B cell (primary cell): ENCODE measurements around the gene ERRFI1. TPM values are rescaled to one million over a fixed set of nuclear protein-coding genes. Genes with fewer than 3 reads are reported as not detected.

Experiments
- ATAC-seq: fragments of 200-7000 bp; cut with Tn5 transposase; one replicate; pipeline ENCODE4 v1.10.0; 2021; ENCODE audit warnings: low read depth, mild to moderate bottlenecking, moderate number of reproducible peaks, moderate library complexity
- CTCF ChIA-PET: fragments of 350-600 bp; sonication (Branson Sonifier 250); formaldehyde crosslinking; loops from one replicate; lab custom pipeline; 2021; ENCODE audit warnings: antibody characterized with exemption, inconsistent platforms; lab: Charles Lee
- POLR2A ChIA-PET: fragments of 350-600 bp; sonication (Branson Sonifier 250); formaldehyde crosslinking; loops from one replicate; lab custom pipeline; 2021; ENCODE audit warnings: antibody characterized with exemption; lab: Charles Lee
- DNase-seq: peaks from one replicate; pipeline ENCODE4 v3.0.0; 2013
- H2AFZ ChIP-seq: 2 replicates; pipeline ENCODE4 v1.6.1; 2012; ENCODE audit warnings: mild to moderate bottlenecking, low read depth, low read length; ENCODE audit not compliant: insufficient read depth, poor library complexity, severe bottlenecking
- H3K27ac ChIP-seq, 2 donors: 1 replicate in 1 of 2; 2 replicates in 1 of 2; pipeline ENCODE4 v1.5.1; 2012 to 2013; ENCODE audit warnings: low read length in 2 of 2, mild to moderate bottlenecking in 2 of 2, moderate library complexity in 1 of 2
- H3K27me3 ChIP-seq, 4 experiments: fragments of 200-600 bp in 1 of 4; sonication (generic) in 1 of 4; replicated peaks in 1 of 4; 1 replicate in 2 of 4; 2 replicates in 2 of 4; pipeline versions ENCODE4 v1.6.1 to v1.7.0; 2013 to 2016; ENCODE audit warnings: low read length in 3 of 4, mild to moderate bottlenecking in 2 of 4, mixed read lengths in 1 of 4, moderate library complexity in 1 of 4; ENCODE audit not compliant: insufficient read depth in 4 of 4, control insufficient read depth in 3 of 4; ENCODE audit errors: control extremely low read depth in 1 of 4
- H3K36me3 ChIP-seq, 2 experiments: replicated peaks in 1 of 2; 1 replicate in 1 of 2; 2 replicates in 1 of 2; pipeline versions ENCODE4 v1.6.1 to v1.7.1; 2013; ENCODE audit warnings: low read length in 1 of 2; ENCODE audit not compliant: insufficient read depth in 2 of 2, control insufficient read depth in 1 of 2; ENCODE audit errors: control extremely low read depth in 1 of 2, extremely low read depth in 1 of 2
- H3K4me1 ChIP-seq, 2 donors: fragments of 200-600 bp in 1 of 2; sonication (generic) in 1 of 2; 1 replicate in 1 of 2; 2 replicates in 1 of 2; pipeline versions ENCODE4 v1.5.1 to v1.6.1; 2013 to 2017; ENCODE audit warnings: low read length in 2 of 2; ENCODE audit not compliant: control insufficient read depth in 2 of 2, insufficient read depth in 2 of 2
- H3K4me2 ChIP-seq: replicated peaks from 2 replicates; pipeline ENCODE3; 2012; ENCODE audit warnings: mild to moderate bottlenecking, low read depth, low read length; ENCODE audit not compliant: poor library complexity, severe bottlenecking
- H3K4me3 ChIP-seq, 5 experiments: fragments of 200-600 bp in 1 of 5; sonication (generic) in 1 of 5; 1 replicate in 3 of 5; 2 replicates in 2 of 5; pipeline versions ENCODE4 v1.5.1 to v1.7.0; 2011 to 2016; ENCODE audit warnings: low read length in 4 of 5, mild to moderate bottlenecking in 4 of 5, low read depth in 2 of 5, control low read depth in 1 of 5, moderate library complexity in 1 of 5; ENCODE audit not compliant: insufficient read depth in 1 of 5; ENCODE audit errors: control extremely low read depth in 1 of 5, extremely low read depth in 1 of 5
- H3K79me2 ChIP-seq: fragments of 200-600 bp; sonication (generic); one replicate; pipeline ENCODE4 v1.6.0; 2016; ENCODE audit warnings: low read length; ENCODE audit not compliant: control insufficient read depth, insufficient read depth
- H3K9ac ChIP-seq: fragments of 200-600 bp; sonication (generic); 2 replicates; pipeline ENCODE4 v1.6.1; 2017; ENCODE audit warnings: mild to moderate bottlenecking, low read length, moderate library complexity
- H3K9me3 ChIP-seq, 3 donors: one replicate each; pipeline versions ENCODE4 v1.6.1 to v1.7.1; 2013; ENCODE audit warnings: low read length in 2 of 3; ENCODE audit not compliant: control insufficient read depth in 2 of 3, insufficient read depth in 1 of 3; ENCODE audit errors: control extremely low read depth in 1 of 3
- H4K20me1 ChIP-seq: 2 replicates; pipeline ENCODE4 v1.6.0; 2012; ENCODE audit warnings: mild to moderate bottlenecking, low read length; ENCODE audit not compliant: insufficient read depth, control insufficient read depth, poor library complexity, severe bottlenecking
- H3K27ac Mint-ChIP-seq: one replicate; pipeline ENCODE4 v1.8.0; 2021; ENCODE audit warnings: mixed read lengths
- H3K27me3 Mint-ChIP-seq: one replicate; pipeline ENCODE4 v1.8.0; 2021; ENCODE audit warnings: mixed read lengths
- H3K4me1 Mint-ChIP-seq: one replicate; pipeline ENCODE4 v1.8.0; 2021; ENCODE audit warnings: mixed read lengths
- H3K4me3 Mint-ChIP-seq: one replicate; pipeline ENCODE4 v1.8.0; 2021; ENCODE audit warnings: mixed read lengths
- H3K9me3 Mint-ChIP-seq: one replicate; pipeline ENCODE4 v1.8.0; 2022; ENCODE audit warnings: mixed read lengths; ENCODE audit not compliant: insufficient read depth
- CTCF ChIP-seq: fragments of 200-600 bp; IDR thresholded peaks from one replicate; pipeline ENCODE4 v1.8.0; 2022; ENCODE audit warnings: antibody characterized with exemption, mild to moderate bottlenecking
- EZH2 ChIP-seq: IDR thresholded peaks from 2 replicates; pipeline ENCODE4 v1.6.1; 2012; ENCODE audit warnings: borderline replicate concordance, low read depth, mild to moderate bottlenecking, moderate library complexity, low read length; ENCODE audit not compliant: insufficient read depth, poor library complexity, severe bottlenecking
- WGBS: methylation state at CpG from one replicate; pipeline ENCODE4 v1.1.5; 2013; ENCODE audit warnings: missing lambda C conversion rate; ENCODE audit not compliant: insufficient coverage; 5-methylcytosine and 5-hydroxymethylcytosine counted together
- intact Hi-C: fragments of 100-400 bp; cut with micrococcal nuclease; formaldehyde crosslinking; loops from one replicate; pipeline ENCODE4 v1.10.0; 2022
- polyA plus RNA-seq: library from polyadenylated mRNA; depleted of rRNA; stranded (reverse); fragments of >200 nt; gene quantifications from 2 replicates; pipeline ENCODE4 v1.2.3, GENCODE V29; 2012
- total RNA-seq, 2 donors: library from RNA; stranded (reverse); fragments of 120-200 nt in 1 of 2; gene quantifications; 1 replicate in 1 of 2; 2 replicates in 1 of 2; pipeline versions ENCODE4 v1.2.3 to v1.2.4, GENCODE V29; 2013 to 2022

Gene ERRFI1
- total and polyA plus RNA-seq, 2 donors (not counting 1 experiment from before 2014, with no cell fraction given) = 1.5 to 2.0 TPM

- Histone ChIP-seq H3K36me3 (no peaks in the 10 kb centered on the region), H4K20me1 (no peaks in the 10 kb centered on the region), H3K79me2 (no peaks in the 10 kb centered on the region), H3K27me3 (peaks cover 5 to 25% (median 15%) of the 10 kb centered on the region in 4 experiments), H3K9me3 (peaks cover 0 to 6% (median 1%) of the 10 kb centered on the region in 3 donors), H3K27ac (no peak overlapping the region), H2AFZ (no peak overlapping the region), H3K9ac (no peak overlapping the region), H3K4me1 (peaks cover 15 to 16% of the 10 kb centered on the region in 2 donors), H3K4me3 (no peak overlapping the region), H3K4me2 (no peak overlapping the region)
- no peak for DNase-seq
- Mint-ChIP-seq H3K9me3 (no peaks in the 10 kb centered on the region), H3K27ac (no peak overlapping the region), H3K27me3 (peaks cover 29% of the 10 kb centered on the region), H3K4me3 (no peak overlapping the region), H3K4me1 (peaks cover 14% of the 10 kb centered on the region)
- 78% methylated on average over 2 of the region's 10 CpGs for WGBS
- ATAC-seq = no peak
- intact Hi-C loops = no loop called here
- ChIA-PET CTCF (interaction anchor here (0.9 to 1.4 kb wide), 2 partner anchors 8 to 48 kb away, joined by 3 to 4 read pairs; no protein-coding TSS in a partner anchor), POLR2A (no interaction called here)
- TF ChIP-seq CTCF = no peak
- TF ChIP-seq EZH2 = no peak
Observed at GRCh38 chr1:8023287-8023994, 2.7 kb downstream of the ERRFI1 start.
